ENCODE data around the gene MAP3K4.

MAP3K4 gene

GRCh38 chr6:161091151-161091550, 99.6 kb downstream of the MAP3K4 start:
- H3K9ac ChIP-seq (ENCODE audit: low read length in 2 of 2) = no peak overlapping the region
- peaks cover 29 to 44% of the 10 kb centered on the region in 2 donors for H3K36me3 ChIP-seq (ENCODE audit: control insufficient read depth in 2 of 2, insufficient read depth in 2 of 2, low read length in 2 of 2)
- no peaks in the 10 kb centered on the region for H3K4me1 ChIP-seq (ENCODE audit: control insufficient read depth, insufficient read depth, low read length)
- no peaks in the 10 kb centered on the region for H3K27me3 ChIP-seq (ENCODE audit: control insufficient read depth in 1 of 2, insufficient read depth in 2 of 2, low read length in 2 of 2)
- no peak overlapping the region for H3K4me3 ChIP-seq (ENCODE audit: low read length in 2 of 2)
- H3K27ac ChIP-seq (ENCODE audit: low read length) = no peak overlapping the region
- H3K9me3 ChIP-seq (ENCODE audit: control insufficient read depth in 2 of 2, low read length in 2 of 2) = no peaks in the 10 kb centered on the region

GRCh38 chr6:161091972-161092701, 100.6 kb downstream of the MAP3K4 start:
- Histone ChIP-seq H3K9me3 (ENCODE audit: control insufficient read depth in 2 of 2, low read length in 2 of 2) (no peaks in the 10 kb centered on the region), H3K9ac (ENCODE audit: low read length in 2 of 2) (no peak overlapping the region), H3K27ac (ENCODE audit: low read length) (no peak overlapping the region), H3K4me3 (ENCODE audit: low read length in 2 of 2) (no peak overlapping the region), H3K36me3 (ENCODE audit: control insufficient read depth in 2 of 2, insufficient read depth in 2 of 2, low read length in 2 of 2) (peaks cover 29 to 37% of the 10 kb centered on the region in 2 donors), H3K4me1 (ENCODE audit: control insufficient read depth, insufficient read depth, low read length) (no peaks in the 10 kb centered on the region), H3K27me3 (ENCODE audit: control insufficient read depth in 1 of 2, insufficient read depth in 2 of 2, low read length in 2 of 2) (no peaks in the 10 kb centered on the region)

DNA sequence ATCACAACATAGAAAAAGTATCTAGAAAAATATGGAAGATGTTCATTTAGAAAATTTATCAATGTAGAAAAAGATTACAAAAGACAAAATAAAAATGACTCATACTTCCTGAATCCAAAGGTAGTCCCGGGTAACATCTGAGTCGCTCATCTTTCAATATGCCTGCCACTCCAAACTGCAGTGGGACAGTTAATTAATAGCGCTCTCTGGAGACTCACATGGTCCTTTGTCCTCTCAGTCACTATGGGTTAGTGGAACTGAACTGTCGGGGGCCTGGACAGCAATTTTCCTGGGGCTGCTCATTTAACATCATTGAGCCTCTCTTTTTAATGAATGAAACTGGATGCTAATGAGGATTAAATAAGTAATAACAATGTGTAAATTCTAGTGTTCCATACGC, 103.4 kb downstream of the MAP3K4 start:
- H3K9ac ChIP-seq (ENCODE audit: low read length in 2 of 2) = no peak overlapping the region
- H3K27me3 ChIP-seq (ENCODE audit: control insufficient read depth in 1 of 2, insufficient read depth in 2 of 2, low read length in 2 of 2) = no peaks in the 10 kb centered on the region
- peaks cover 21 to 32% of the 10 kb centered on the region in 2 donors for H3K36me3 ChIP-seq (ENCODE audit: control insufficient read depth in 2 of 2, insufficient read depth in 2 of 2, low read length in 2 of 2)
- H3K4me1 ChIP-seq (ENCODE audit: control insufficient read depth, insufficient read depth, low read length) = no peaks in the 10 kb centered on the region
- no peaks in the 10 kb centered on the region for H3K9me3 ChIP-seq (ENCODE audit: control insufficient read depth in 2 of 2, low read length in 2 of 2)
- no peak overlapping the region for H3K4me3 ChIP-seq (ENCODE audit: low read length in 2 of 2)
- no peak overlapping the region for H3K27ac ChIP-seq (ENCODE audit: low read length)

DNA sequence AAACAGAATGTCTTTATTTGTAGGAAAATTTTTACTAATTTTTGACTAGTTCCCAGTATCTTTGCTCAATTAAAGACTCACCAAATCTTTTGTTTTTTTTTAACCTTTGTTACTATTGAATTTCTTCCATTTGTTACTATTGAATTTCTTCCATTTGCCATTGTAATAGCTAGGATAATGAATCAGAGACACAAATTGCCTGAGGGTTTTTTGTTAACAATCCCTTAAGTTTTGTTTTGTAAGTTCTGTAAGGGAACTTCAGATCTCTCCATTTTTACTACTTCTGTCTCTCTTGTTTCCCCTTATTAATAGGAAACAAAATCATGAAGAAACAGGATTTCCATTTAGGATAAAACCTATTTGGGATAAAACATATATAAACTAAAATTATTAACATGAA, 104.3 kb downstream of the MAP3K4 start:
- Histone ChIP-seq H3K9ac (ENCODE audit: low read length in 2 of 2) (no peak overlapping the region), H3K9me3 (ENCODE audit: control insufficient read depth in 2 of 2, low read length in 2 of 2) (no peaks in the 10 kb centered on the region), H3K27ac (ENCODE audit: low read length) (no peak overlapping the region), H3K4me1 (ENCODE audit: control insufficient read depth, insufficient read depth, low read length) (no peaks in the 10 kb centered on the region), H3K27me3 (ENCODE audit: control insufficient read depth in 1 of 2, insufficient read depth in 2 of 2, low read length in 2 of 2) (no peaks in the 10 kb centered on the region), H3K36me3 (ENCODE audit: control insufficient read depth in 2 of 2, insufficient read depth in 2 of 2, low read length in 2 of 2) (peaks cover 23 to 34% of the 10 kb centered on the region in 2 donors), H3K4me3 (ENCODE audit: low read length in 2 of 2) (no peak overlapping the region)

- no peaks in the 10 kb centered on the region for H3K4me1 ChIP-seq (ENCODE audit: control insufficient read depth, insufficient read depth, low read length)
- H3K36me3 ChIP-seq (ENCODE audit: control insufficient read depth in 2 of 2, insufficient read depth in 2 of 2, low read length in 2 of 2) = peaks cover 32 to 33% of the 10 kb centered on the region in 2 donors
- no peak overlapping the region for H3K4me3 ChIP-seq (ENCODE audit: low read length in 2 of 2)
- no peaks in the 10 kb centered on the region for H3K27me3 ChIP-seq (ENCODE audit: control insufficient read depth in 1 of 2, insufficient read depth in 2 of 2, low read length in 2 of 2)
- no peak overlapping the region for H3K27ac ChIP-seq (ENCODE audit: low read length)
- no peak overlapping the region for H3K9ac ChIP-seq (ENCODE audit: low read length in 2 of 2)
- no peaks in the 10 kb centered on the region for H3K9me3 ChIP-seq (ENCODE audit: control insufficient read depth in 2 of 2, low read length in 2 of 2)
Observed at GRCh38 chr6:161100072-161100471, 108.5 kb downstream of the MAP3K4 start.

DNA sequence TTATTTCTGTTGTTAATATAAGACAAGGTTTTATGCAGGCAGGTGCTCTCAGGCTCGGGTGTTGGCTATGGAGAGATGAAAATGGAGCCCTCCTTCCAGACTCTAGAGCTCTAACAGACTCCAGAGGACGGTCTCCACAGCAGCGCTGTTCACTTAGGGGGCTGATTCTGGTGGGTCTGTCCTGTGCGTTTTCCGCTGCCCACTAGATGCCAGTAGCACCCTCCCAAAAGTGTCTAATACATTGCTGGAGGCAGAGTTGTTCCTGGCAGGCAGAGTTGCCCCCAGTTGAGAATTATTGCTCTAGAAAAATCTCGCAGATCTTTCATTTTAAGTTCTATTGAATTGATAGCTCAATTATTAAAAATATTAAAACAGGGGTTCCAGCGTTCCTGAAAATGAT, 109.9 kb downstream of the MAP3K4 start:
- H3K4me1 ChIP-seq (ENCODE audit: control insufficient read depth, insufficient read depth, low read length) = no peaks in the 10 kb centered on the region
- H3K27me3 ChIP-seq (ENCODE audit: control insufficient read depth in 1 of 2, insufficient read depth in 2 of 2, low read length in 2 of 2) = no peaks in the 10 kb centered on the region
- H3K27ac ChIP-seq (ENCODE audit: low read length) = no peak overlapping the region
- no peak overlapping the region for H3K4me3 ChIP-seq (ENCODE audit: low read length in 2 of 2)
- H3K36me3 ChIP-seq (ENCODE audit: control insufficient read depth in 2 of 2, insufficient read depth in 2 of 2, low read length in 2 of 2) = peaks cover 31 to 41% of the 10 kb centered on the region in 2 donors
- no peak overlapping the region for H3K9ac ChIP-seq (ENCODE audit: low read length in 2 of 2)
- H3K9me3 ChIP-seq (ENCODE audit: control insufficient read depth in 2 of 2, low read length in 2 of 2) = no peaks in the 10 kb centered on the region

DNA sequence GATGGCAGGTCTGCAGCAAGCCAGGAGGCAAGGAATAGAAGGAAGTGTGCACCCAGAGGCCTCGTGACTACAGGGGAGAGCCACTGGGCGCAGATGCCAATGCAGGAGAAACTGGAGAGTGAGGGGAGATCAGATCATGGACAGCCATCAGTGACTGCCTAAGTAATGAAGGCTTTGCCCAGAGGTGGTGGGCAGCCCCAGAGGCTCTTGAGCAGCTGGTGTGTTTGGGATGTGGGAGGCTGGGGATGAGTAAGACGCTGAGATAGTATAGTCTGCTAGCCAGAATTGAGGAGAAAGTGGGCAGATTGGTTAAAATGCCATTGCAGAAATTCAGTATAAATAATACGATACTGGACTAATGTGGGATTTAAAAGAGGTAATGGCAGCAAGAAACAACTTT, 111.9 kb downstream of the MAP3K4 start:
- no peaks in the 10 kb centered on the region for H3K27me3 ChIP-seq (ENCODE audit: control insufficient read depth in 1 of 2, insufficient read depth in 2 of 2, low read length in 2 of 2)
- H3K4me1 ChIP-seq (ENCODE audit: control insufficient read depth, insufficient read depth, low read length) = no peaks in the 10 kb centered on the region
- H3K36me3 ChIP-seq (ENCODE audit: control insufficient read depth in 2 of 2, insufficient read depth in 2 of 2, low read length in 2 of 2) = peaks cover 44 to 50% of the 10 kb centered on the region in 2 donors
- no peak overlapping the region for H3K9ac ChIP-seq (ENCODE audit: low read length in 2 of 2)
- no peak overlapping the region for H3K4me3 ChIP-seq (ENCODE audit: low read length in 2 of 2)
- H3K27ac ChIP-seq (ENCODE audit: low read length) = no peak overlapping the region
- H3K9me3 ChIP-seq (ENCODE audit: control insufficient read depth in 2 of 2, low read length in 2 of 2) = no peaks in the 10 kb centered on the region

- H3K36me3 ChIP-seq (ENCODE audit: control insufficient read depth in 2 of 2, insufficient read depth in 2 of 2, low read length in 2 of 2) = peaks cover 47 to 57% of the 10 kb centered on the region in 2 donors
- H3K9ac ChIP-seq (ENCODE audit: low read length in 2 of 2) = no peak overlapping the region
- no peaks in the 10 kb centered on the region for H3K9me3 ChIP-seq (ENCODE audit: control insufficient read depth in 2 of 2, low read length in 2 of 2)
- H3K4me1 ChIP-seq (ENCODE audit: control insufficient read depth, insufficient read depth, low read length) = no peaks in the 10 kb centered on the region
- no peak overlapping the region for H3K4me3 ChIP-seq (ENCODE audit: low read length in 2 of 2)
- H3K27me3 ChIP-seq (ENCODE audit: control insufficient read depth in 1 of 2, insufficient read depth in 2 of 2, low read length in 2 of 2) = no peaks in the 10 kb centered on the region
- H3K27ac ChIP-seq (ENCODE audit: low read length) = no peak overlapping the region
Observed at GRCh38 chr6:161104966-161105365, 113.4 kb downstream of the MAP3K4 start.

DNA sequence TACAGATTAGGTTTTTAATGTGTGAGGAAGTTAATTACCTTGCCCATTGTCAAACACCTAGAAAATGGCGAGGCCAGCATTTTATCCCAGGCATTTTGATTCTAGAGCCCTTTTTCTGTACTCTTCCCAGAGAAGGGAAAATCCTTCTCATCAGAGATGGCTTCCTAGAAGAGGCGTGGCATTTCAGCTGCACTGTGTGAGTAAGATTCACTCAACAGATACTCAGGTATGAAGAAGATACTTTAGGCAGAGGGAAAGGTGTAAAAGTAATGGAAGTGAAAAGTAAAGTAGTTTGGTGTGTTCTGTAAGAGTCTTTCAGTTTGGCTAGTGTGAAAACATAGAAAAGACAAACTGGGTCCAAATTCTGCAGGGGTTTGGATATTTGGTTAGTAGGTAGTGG, 113.8 kb downstream of the MAP3K4 start:
- no peak overlapping the region for H3K4me3 ChIP-seq (ENCODE audit: low read length in 2 of 2)
- H3K4me1 ChIP-seq (ENCODE audit: control insufficient read depth, insufficient read depth, low read length) = no peaks in the 10 kb centered on the region
- peaks cover 49 to 59% of the 10 kb centered on the region in 2 donors for H3K36me3 ChIP-seq (ENCODE audit: control insufficient read depth in 2 of 2, insufficient read depth in 2 of 2, low read length in 2 of 2)
- no peaks in the 10 kb centered on the region for H3K27me3 ChIP-seq (ENCODE audit: control insufficient read depth in 1 of 2, insufficient read depth in 2 of 2, low read length in 2 of 2)
- no peak overlapping the region for H3K27ac ChIP-seq (ENCODE audit: low read length)
- H3K9me3 ChIP-seq (ENCODE audit: control insufficient read depth in 2 of 2, low read length in 2 of 2) = no peaks in the 10 kb centered on the region
- no peak overlapping the region for H3K9ac ChIP-seq (ENCODE audit: low read length in 2 of 2)

- Histone ChIP-seq H3K27me3 (ENCODE audit: control insufficient read depth in 1 of 2, insufficient read depth in 2 of 2, low read length in 2 of 2) (no peaks in the 10 kb centered on the region), H3K27ac (ENCODE audit: low read length) (no peak overlapping the region), H3K9ac (ENCODE audit: low read length in 2 of 2) (no peak overlapping the region), H3K4me3 (ENCODE audit: low read length in 2 of 2) (no peak overlapping the region), H3K4me1 (ENCODE audit: control insufficient read depth, insufficient read depth, low read length) (no peaks in the 10 kb centered on the region), H3K36me3 (ENCODE audit: control insufficient read depth in 2 of 2, insufficient read depth in 2 of 2, low read length in 2 of 2) (peaks cover 65 to 72% of the 10 kb centered on the region in 2 donors), H3K9me3 (ENCODE audit: control insufficient read depth in 2 of 2, low read length in 2 of 2) (no peaks in the 10 kb centered on the region)
Observed at GRCh38 chr6:161107779-161108730, 116.5 kb downstream of the MAP3K4 start.

Measured in stomach smooth muscle (tissue), 2 donors.